ENCODE results near the gene BCL7B. TPM values are rescaled to one million over a fixed set of nuclear protein-coding genes. Genes with fewer than 3 reads are reported as not detected.

BCL7B gene
- total and polyA plus RNA-seq, 7 donors: 58.1 to 155 (median 114) TPM

- Histone ChIP-seq H3K27ac (no peak overlapping the region), H3K36me3 (peaks cover 7 to 96% (median 58%) of the 10 kb centered on the region in 4 donors), H3K4me1 (peaks cover 0 to 3% (median 0%) of the 10 kb centered on the region in 4 donors), H3K27me3 (no peaks in the 10 kb centered on the region), H3K4me3 (no peak overlapping the region), H3K9me3 (no peaks in the 10 kb centered on the region)
- TF ChIP-seq POLR2AphosphoS5 (IDR thresholded peaks at IDR 0.05): no peak
- no peak for TF ChIP-seq CTCF (IDR thresholded peaks at IDR 0.05)
- TF ChIP-seq POLR2A (IDR thresholded peaks at IDR 0.05): no peak
- no peak for TF ChIP-seq EP300 (IDR thresholded peaks at IDR 0.05)
- DNase-seq: no peak
- WGBS, 2 donors: 93 to 96% methylated on average over 1 of the region's 1 CpG
- intact Hi-C loops (cut with DNase I): no loop called here
Observed at GRCh38 chr7:73487486-73487885, 70.0 kb downstream of the BCL7B start.

Small RNA genes within 50 kb of the gene (small RNA-seq; reads per million reads assigned to genes)
- 0 reads per million in 3 donors for gene RNU6-1198P

Other genes with a start within 250 kb of the BCL7B start
- gene NSUN5, start 248.9 kb downstream of the BCL7B start, total RNA-seq: 10 to 100 TPM; 21.6 to 25.7 (median 23.3) TPM
- gene NSUN5, start 248.9 kb downstream of the BCL7B start, polyA plus RNA-seq: 10 to 100 TPM; 13.8 to 35.6 (median 16.6) TPM
- gene TRIM50, start 229.6 kb downstream of the BCL7B start, total RNA-seq: under 1 TPM in 2 of 4 donors, not detected in 2; 0.54 to 0.71 TPM
- gene TRIM50, start 229.6 kb downstream of the BCL7B start, polyA plus RNA-seq: 1 to 10 TPM in 1 of 3 donors, under 1 TPM in 2; 0.07 to 3.0 (median 0.69) TPM
- not detected for gene FKBP6, start 229.5 kb downstream of the BCL7B start, total RNA-seq
- gene FKBP6, start 229.5 kb downstream of the BCL7B start, polyA plus RNA-seq: not detected
- gene FZD9, start 123.9 kb downstream of the BCL7B start, total RNA-seq: 1 to 10 TPM in 1 of 4 donors, under 1 TPM in 3; 0.28 to 2.1 (median 0.70) TPM
- gene FZD9, start 123.9 kb downstream of the BCL7B start, polyA plus RNA-seq: under 1 TPM in 1 of 3 donors, not detected in 2; 0.20 TPM
- 10 to 100 TPM; 47.2 to 67.3 (median 53.5) TPM for gene BAZ1B, start 35.4 kb downstream of the BCL7B start, total RNA-seq
- 10 to 100 TPM; 13.8 to 33.4 (median 17.1) TPM for gene BAZ1B, start 35.4 kb downstream of the BCL7B start, polyA plus RNA-seq
- gene TBL2, start 20.9 kb upstream of the BCL7B start, total RNA-seq: 10 to 100 TPM; 17.1 to 29.6 (median 26.9) TPM
- gene TBL2, start 20.9 kb upstream of the BCL7B start, polyA plus RNA-seq: 10 to 100 TPM in 1 of 3 donors, 1 to 10 TPM in 2; 5.4 to 28.2 (median 6.2) TPM
- gene MLXIPL, start 66.8 kb upstream of the BCL7B start, total RNA-seq: 10 to 100 TPM in 2 of 4 donors, 1 to 10 TPM in 2; 2.5 to 15.0 (median 10.8) TPM
- gene MLXIPL, start 66.8 kb upstream of the BCL7B start, polyA plus RNA-seq: 10 to 100 TPM in 1 of 3 donors, 1 to 10 TPM in 2; 1.6 to 11.9 (median 4.8) TPM
- 1 to 10 TPM; 1.6 to 8.7 (median 4.4) TPM for gene VPS37D, start 110.1 kb upstream of the BCL7B start, total RNA-seq
- gene VPS37D, start 110.1 kb upstream of the BCL7B start, polyA plus RNA-seq: 1 to 10 TPM in 1 of 3 donors, under 1 TPM in 1, not detected in 1; 0.60 to 1.0 TPM
- 1 to 10 TPM; 3.3 to 7.6 (median 5.8) TPM for gene DNAJC30, start 125.8 kb upstream of the BCL7B start, total RNA-seq
- 1 to 10 TPM; 5.1 to 9.4 (median 6.6) TPM for gene DNAJC30, start 125.8 kb upstream of the BCL7B start, polyA plus RNA-seq
- 10 to 100 TPM; 36.8 to 42.4 (median 39.0) TPM for gene BUD23, start 125.9 kb upstream of the BCL7B start, total RNA-seq
- 10 to 100 TPM; 34.2 to 86.8 (median 36.0) TPM for gene BUD23, start 125.9 kb upstream of the BCL7B start, polyA plus RNA-seq
- gene STX1A, start 162.0 kb upstream of the BCL7B start, total RNA-seq: 10 to 100 TPM; 16.1 to 24.6 (median 19.8) TPM
- gene STX1A, start 162.0 kb upstream of the BCL7B start, polyA plus RNA-seq: 1 to 10 TPM; 1.8 to 5.7 (median 2.4) TPM
- gene ABHD11, start 181.1 kb upstream of the BCL7B start, total RNA-seq: 10 to 100 TPM in 2 of 4 donors, 1 to 10 TPM in 2; 5.4 to 13.0 (median 9.2) TPM
- 10 to 100 TPM; 79.3 to 91.3 (median 81.7) TPM for gene ABHD11, start 181.1 kb upstream of the BCL7B start, polyA plus RNA-seq
- gene CLDN3, start 212.6 kb upstream of the BCL7B start, total RNA-seq: 1 to 10 TPM in 1 of 4 donors, under 1 TPM in 1, not detected in 2; 0.71 to 1.1 TPM
- 100 to 1,000 TPM; 174 to 705 (median 231) TPM for gene CLDN3, start 212.6 kb upstream of the BCL7B start, polyA plus RNA-seq

Data from sigmoid colon (tissue), 7 donors.